Effector memory CD8-positive, alpha-beta T cell (primary cell): Measurements from ENCODE around the gene EXD2.
"Not testable (repeated sequence)": the region's sequence is repeated elsewhere in the genome, so short reads cannot be mapped to it uniquely, and the experiment has no call there.

Experiments
- ATAC-seq: fragments of 150-1000 bp; cut with Tn5 transposase; replicated peaks from 2 replicates; pipeline ENCODE4 v1.10.0; 2021; ENCODE audit warnings: mild to moderate bottlenecking, moderate library complexity
- DNase-seq, 3 experiments: peaks; one replicate each; pipeline ENCODE4 v3.0.0; 2021
- H3K27ac Mint-ChIP-seq, 2 donors: one replicate each; pipeline ENCODE4 v1.8.0; 2022; ENCODE audit warnings: mild to moderate bottlenecking in 2 of 2, mixed read lengths in 2 of 2, moderate library complexity in 2 of 2
- H3K27me3 Mint-ChIP-seq, 2 donors: one replicate each; pipeline ENCODE4 v1.8.0; 2022; ENCODE audit warnings: mixed read lengths in 2 of 2
- H3K36me3 Mint-ChIP-seq: one replicate; pipeline ENCODE4 v1.8.0; 2022; ENCODE audit warnings: mild to moderate bottlenecking, moderate library complexity, mixed read lengths; ENCODE audit not compliant: insufficient read depth
- H3K4me1 Mint-ChIP-seq, 2 donors: one replicate each; pipeline ENCODE4 v1.8.0; 2022; ENCODE audit warnings: low read depth in 2 of 2, mixed read lengths in 2 of 2
- H3K4me3 Mint-ChIP-seq, 2 donors: one replicate each; pipeline ENCODE4 v1.8.0; 2022; ENCODE audit warnings: mild to moderate bottlenecking in 2 of 2, mixed read lengths in 2 of 2, moderate library complexity in 2 of 2
- H3K9me3 Mint-ChIP-seq, 2 donors: one replicate each; pipeline ENCODE4 v1.8.0; 2022; ENCODE audit warnings: mixed read lengths in 2 of 2

EXD2 gene

GRCh38 chr14:69284170-69284569 is 92.9 kb downstream of the EXD2 start:
- Mint-ChIP-seq H3K27me3 (peaks cover 6 to 70% of the 10 kb centered on the region in 2 donors), H3K36me3 (no peaks in the 10 kb centered on the region), H3K27ac (no peak overlapping the region), H3K4me1 (no peaks in the 10 kb centered on the region), H3K4me3 (no peak overlapping the region), H3K9me3 (no peaks in the 10 kb centered on the region)
- ATAC-seq (no peak), DNase-seq (no peak)

GRCh38 chr14:69285661-69286255 is 94.5 kb downstream of the EXD2 start:
- ATAC-seq (no peak), DNase-seq (no peak)
- H3K27me3 Mint-ChIP-seq: peaks cover 6 to 69% of the 10 kb centered on the region in 2 donors
- no peak overlapping the region for H3K27ac Mint-ChIP-seq
- no peaks in the 10 kb centered on the region for H3K36me3 Mint-ChIP-seq
- no peak overlapping the region for H3K4me3 Mint-ChIP-seq
- H3K4me1 Mint-ChIP-seq: no peaks in the 10 kb centered on the region
- no peaks in the 10 kb centered on the region for H3K9me3 Mint-ChIP-seq

- H3K4me1 Mint-ChIP-seq: no peaks in the 10 kb centered on the region
- ATAC-seq (no peak), DNase-seq (no peak)
- no peaks in the 10 kb centered on the region for H3K9me3 Mint-ChIP-seq
- H3K4me3 Mint-ChIP-seq: no peak overlapping the region
- H3K27me3 Mint-ChIP-seq: peaks cover 6 to 66% of the 10 kb centered on the region in 2 donors
- no peak overlapping the region for H3K27ac Mint-ChIP-seq
- no peaks in the 10 kb centered on the region for H3K36me3 Mint-ChIP-seq
Observed at GRCh38 chr14:69287098-69288010, 96.1 kb downstream of the EXD2 start.

GRCh38 chr14:69288011-69288771 is 96.9 kb downstream of the EXD2 start:
- no peak for ATAC-seq
- Mint-ChIP-seq H3K4me1 (no peaks in the 10 kb centered on the region), H3K36me3 (no peaks in the 10 kb centered on the region), H3K9me3 (no peaks in the 10 kb centered on the region), H3K4me3 (no peak overlapping the region), H3K27ac (no peak overlapping the region), H3K27me3 (peaks cover 6 to 66% of the 10 kb centered on the region in 2 donors)
- DNase-seq: no peak

- DNase-seq: no peak
- Mint-ChIP-seq H3K27ac (no peak overlapping the region), H3K4me1 (no peaks in the 10 kb centered on the region), H3K4me3 (no peak overlapping the region), H3K36me3 (no peaks in the 10 kb centered on the region), H3K9me3 (no peaks in the 10 kb centered on the region), H3K27me3 (peaks cover 6 to 62% of the 10 kb centered on the region in 2 donors)
- no peak for ATAC-seq
Observed at GRCh38 chr14:69288956-69289705, 97.8 kb downstream of the EXD2 start.

- Mint-ChIP-seq H3K9me3 (no peaks in the 10 kb centered on the region), H3K4me3 (no peak overlapping the region), H3K27ac (no peak overlapping the region), H3K4me1 (no peaks in the 10 kb centered on the region), H3K36me3 (no peaks in the 10 kb centered on the region), H3K27me3 (peaks cover 6 to 58% of the 10 kb centered on the region in 2 donors)
- DNase-seq (no peak), ATAC-seq (no peak)
Observed at GRCh38 chr14:69289811-69290520, 98.7 kb downstream of the EXD2 start.

GRCh38 chr14:69290881-69291280 is 99.6 kb downstream of the EXD2 start:
- H3K9me3 Mint-ChIP-seq, H3K4me3 Mint-ChIP-seq, DNase-seq, H3K36me3 Mint-ChIP-seq, ATAC-seq, H3K27ac Mint-ChIP-seq, H3K4me1 Mint-ChIP-seq: not testable (repeated sequence)
- peaks cover 6 to 50% of the 10 kb centered on the region in 2 donors for H3K27me3 Mint-ChIP-seq

- Mint-ChIP-seq H3K27ac (no peak overlapping the region), H3K27me3 (peaks cover 11 to 44% of the 10 kb centered on the region in 2 donors), H3K9me3 (no peaks in the 10 kb centered on the region), H3K4me1 (no peaks in the 10 kb centered on the region), H3K36me3 (no peaks in the 10 kb centered on the region), H3K4me3 (no peak overlapping the region)
- ATAC-seq (no peak), DNase-seq (no peak)
Observed at GRCh38 chr14:69291396-69291795, 100.1 kb downstream of the EXD2 start.

GRCh38 chr14:69291891-69292561 is 100.7 kb downstream of the EXD2 start:
- no peaks in the 10 kb centered on the region for H3K4me1 Mint-ChIP-seq
- ATAC-seq (no peak), DNase-seq (no peak)
- no peaks in the 10 kb centered on the region for H3K9me3 Mint-ChIP-seq
- peaks cover 13 to 38% of the 10 kb centered on the region in 2 donors for H3K27me3 Mint-ChIP-seq
- no peak overlapping the region for H3K27ac Mint-ChIP-seq
- H3K36me3 Mint-ChIP-seq: no peaks in the 10 kb centered on the region
- no peak overlapping the region for H3K4me3 Mint-ChIP-seq
